H1 (cell line): ENCODE data around the gene UGT1A9. TPM values are rescaled to one million over a fixed set of nuclear protein-coding genes. Genes with fewer than 3 reads are reported as not detected.

Experiments
- CTCF ChIA-PET: fragments of 300-600 bp; sonication (Branson Sonifier 250); formaldehyde crosslinking; loops from one replicate; lab custom pipeline; 2021; ENCODE audit not compliant: partially characterized antibody; lab: Charles Lee
- POLR2A ChIA-PET: fragments of 300-600 bp; sonication (Branson Sonifier 250); formaldehyde crosslinking; loops from one replicate; lab custom pipeline; 2021; ENCODE audit warnings: inconsistent platforms; ENCODE audit not compliant: partially characterized antibody; lab: Charles Lee
- DNase-seq, 2 experiments: peaks; one replicate each; pipeline versions ENCODE4 v3.0.0 to v3.0.0-alpha.2; 2010 to 2022; ENCODE audit warnings: low spot score in 2 of 2, low read depth in 1 of 2, mixed read lengths in 1 of 2
- FAIRE-seq: peaks from 2 replicates; lab custom pipeline; 2011; peaks lifted over from hg19 to GRCh38; lab: Jason Lieb, UNC
- H2AFZ ChIP-seq: 2 replicates; pipeline ENCODE4 v1.8.1; 2012; ENCODE audit warnings: low read length, inconsistent platforms
- H2AK5ac ChIP-seq: 2 replicates; pipeline ENCODE4 v1.6.1; 2013; ENCODE audit warnings: low read depth, low read length
- H2BK120ac ChIP-seq: replicated peaks from 2 replicates; pipeline ENCODE3; 2013; ENCODE audit warnings: low read depth, low read length, inconsistent platforms
- H2BK12ac ChIP-seq: 2 replicates; pipeline ENCODE4 v1.6.1; 2013; ENCODE audit warnings: low read depth, low read length
- H2BK15ac ChIP-seq: 2 replicates; pipeline ENCODE4 v1.6.1; 2013; ENCODE audit warnings: low read length
- H2BK20ac ChIP-seq: 2 replicates; pipeline ENCODE4 v1.6.1; 2013; ENCODE audit warnings: low read length
- H2BK5ac ChIP-seq: 2 replicates; pipeline ENCODE4 v1.6.1; 2013; ENCODE audit warnings: low read depth, low read length
- H3K14ac ChIP-seq: 2 replicates; pipeline ENCODE4 v1.6.1; 2013; ENCODE audit warnings: inconsistent platforms; ENCODE audit not compliant: insufficient read length
- H3K18ac ChIP-seq: 2 replicates; pipeline ENCODE4 v1.6.1; 2013; ENCODE audit warnings: low read length; ENCODE audit errors: extremely low read depth
- H3K23ac ChIP-seq: 2 replicates; pipeline ENCODE4 v1.6.1; 2013; ENCODE audit warnings: inconsistent platforms; ENCODE audit not compliant: insufficient read length
- H3K23me2 ChIP-seq: 2 replicates; pipeline ENCODE4 v1.6.1; 2013; ENCODE audit warnings: low read depth, low read length
- H3K27ac ChIP-seq: 2 replicates; pipeline ENCODE4 v1.6.1; 2011; ENCODE audit warnings: low read depth, low read length, inconsistent platforms
- H3K27me3 ChIP-seq, 4 experiments: replicated peaks in 1 of 4; 1 replicate in 1 of 4; 2 replicates in 3 of 4; pipeline versions ENCODE4 v1.6.1 to v1.8.1; 2011 to 2013; ENCODE audit warnings: low read length in 3 of 4, mild to moderate bottlenecking in 3 of 4, inconsistent platforms in 2 of 4, mixed read lengths in 2 of 4, moderate library complexity in 1 of 4; ENCODE audit not compliant: control insufficient read depth in 3 of 4, insufficient read depth in 3 of 4; ENCODE audit errors: extremely low read depth in 1 of 4
- H3K36me3 ChIP-seq, 4 experiments: 2 replicates each; pipeline versions ENCODE4 v1.6.1 to v1.8.1; 2011 to 2013; ENCODE audit warnings: mild to moderate bottlenecking in 4 of 4, low read length in 3 of 4, moderate library complexity in 2 of 4, control low read depth in 1 of 4, inconsistent platforms in 1 of 4; ENCODE audit not compliant: insufficient read depth in 4 of 4, control insufficient read depth in 2 of 4
- H3K4ac ChIP-seq: replicated peaks from 2 replicates; pipeline ENCODE3; 2013; ENCODE audit warnings: low read length, low read depth, mixed read lengths, inconsistent platforms; ENCODE audit not compliant: insufficient read length
- H3K4me1 ChIP-seq, 4 experiments: replicated peaks in 1 of 4; 1 replicate in 1 of 4; 2 replicates in 3 of 4; pipeline versions ENCODE4 v1.6.1 to v1.8.1; 2011 to 2013; ENCODE audit warnings: low read length in 3 of 4, inconsistent platforms in 2 of 4, mixed read lengths in 1 of 4; ENCODE audit not compliant: insufficient read depth in 4 of 4, control insufficient read depth in 3 of 4
- H3K4me2 ChIP-seq, 2 experiments: 2 replicates each; pipeline versions ENCODE4 v1.6.1 to v1.8.1; 2011 to 2013; ENCODE audit warnings: low read depth in 2 of 2, low read length in 2 of 2, control low read depth in 1 of 2, inconsistent platforms in 1 of 2, mild to moderate bottlenecking in 1 of 2; ENCODE audit not compliant: insufficient read depth in 1 of 2
- H3K4me3 ChIP-seq, 4 experiments: fragments of 200-600, 300-600 bp in 1 of 4; sonication (generic), shearing (Covaris generic), sonication (Bioruptor Twin) in 1 of 4; 2 replicates each; pipeline versions ENCODE4 v1.5.1 to v1.8.1; 2011 to 2016; ENCODE audit warnings: low read length in 4 of 4, low read depth in 3 of 4, control low read depth in 2 of 4, inconsistent platforms in 2 of 4, mild to moderate bottlenecking in 2 of 4, mixed read lengths in 1 of 4, moderate library complexity in 1 of 4; ENCODE audit not compliant: insufficient read depth in 2 of 4; ENCODE audit errors: extremely low read depth in 1 of 4
- H3K56ac ChIP-seq: replicated peaks from 2 replicates; pipeline ENCODE3; 2013; ENCODE audit warnings: low read depth, mild to moderate bottlenecking, mixed read lengths, low read length, inconsistent platforms; ENCODE audit not compliant: insufficient read length
- H3K79me1 ChIP-seq: 2 replicates; pipeline ENCODE4 v1.6.1; 2013; ENCODE audit warnings: low read depth, low read length, control low read depth
- H3K79me2 ChIP-seq, 2 experiments: 2 replicates each; pipeline versions ENCODE4 v1.6.1 to v1.8.1; 2012 to 2013; ENCODE audit warnings: low read length in 2 of 2, mild to moderate bottlenecking in 2 of 2, inconsistent platforms in 1 of 2; ENCODE audit not compliant: insufficient read depth in 2 of 2, control insufficient read depth in 1 of 2
- H3K9ac ChIP-seq, 4 experiments: replicated peaks in 1 of 4; 1 replicate in 1 of 4; 2 replicates in 3 of 4; pipeline versions ENCODE4 v1.6.1 to v1.8.1; 2011 to 2013; ENCODE audit warnings: low read depth in 3 of 4, low read length in 3 of 4, control low read depth in 2 of 4, mild to moderate bottlenecking in 2 of 4, moderate library complexity in 2 of 4, inconsistent platforms in 1 of 4; ENCODE audit errors: extremely low read depth in 1 of 4
- H3K9me3 ChIP-seq, 2 experiments: 2 replicates each; pipeline versions ENCODE4 v1.6.1 to v1.8.1; 2012 to 2013; ENCODE audit warnings: mild to moderate bottlenecking in 2 of 2, moderate library complexity in 2 of 2, control low read depth in 1 of 2, inconsistent platforms in 1 of 2, low read depth in 1 of 2, low read length in 1 of 2, mixed read lengths in 1 of 2; ENCODE audit not compliant: insufficient read depth in 2 of 2
- H4K20me1 ChIP-seq, 2 experiments: replicated peaks in 1 of 2; 2 replicates each; pipeline versions ENCODE3 to v1.8.1; 2011 to 2013; ENCODE audit warnings: inconsistent platforms in 2 of 2, low read length in 2 of 2, mild to moderate bottlenecking in 1 of 2; ENCODE audit not compliant: insufficient read depth in 2 of 2, control insufficient read depth in 1 of 2
- H4K5ac ChIP-seq: 2 replicates; pipeline ENCODE4 v1.6.1; 2013; ENCODE audit warnings: low read length, low read depth, mixed read lengths, inconsistent platforms; ENCODE audit not compliant: insufficient read length
- H4K8ac ChIP-seq: 2 replicates; pipeline ENCODE4 v1.8.0; 2013; ENCODE audit warnings: mild to moderate bottlenecking, moderate library complexity, low read length, inconsistent platforms; ENCODE audit not compliant: insufficient read depth; ENCODE audit errors: extremely low read depth
- H4K91ac ChIP-seq: replicated peaks from 2 replicates; pipeline ENCODE3; 2013; ENCODE audit warnings: low read length, mixed read lengths, inconsistent platforms; ENCODE audit not compliant: insufficient read length
- ATF3 ChIP-seq: IDR thresholded peaks from 2 replicates; pipeline ENCODE4 v1.6.1; 2011; ENCODE audit warnings: low read depth, mild to moderate bottlenecking, low read length; ENCODE audit not compliant: insufficient read depth
- CHD1 ChIP-seq: IDR thresholded peaks from 2 replicates; pipeline ENCODE4 v1.6.1; 2012; ENCODE audit warnings: low read depth, low read length, improper control_type of control experiment
- EZH2 ChIP-seq: fragments of 200-600 bp; sonication (generic); IDR thresholded peaks from 2 replicates; pipeline ENCODE4 v1.7.1; 2012; ENCODE audit warnings: low read depth, mild to moderate bottlenecking, moderate library complexity, low read length, inconsistent platforms; ENCODE audit not compliant: severe bottlenecking
- HDAC2 ChIP-seq, 2 experiments: fragments of 300-600 bp in 1 of 2; sonication (generic) in 1 of 2; IDR thresholded peaks; 2 replicates each; pipeline ENCODE4 v1.6.1; 2011 to 2012; ENCODE audit warnings: low read depth in 2 of 2, low read length in 2 of 2, mild to moderate bottlenecking in 2 of 2, moderate library complexity in 2 of 2, borderline replicate concordance in 1 of 2, inconsistent platforms in 1 of 2
- KDM1A ChIP-seq: fragments of 200-600, 300-600 bp; sonication (generic); IDR thresholded peaks from 2 replicates; pipeline ENCODE4 v1.7.1; 2016; ENCODE audit warnings: mild to moderate bottlenecking, low read length, borderline replicate concordance
- MAX ChIP-seq: IDR thresholded peaks from 2 replicates; pipeline ENCODE4 v1.6.1; 2012; ENCODE audit warnings: inconsistent platforms
- NRF1 ChIP-seq: IDR thresholded peaks from 2 replicates; pipeline ENCODE4 v1.6.1; 2011; ENCODE audit warnings: mild to moderate bottlenecking, low read depth, low read length, improper control_type of control experiment
- POLR2A ChIP-seq, 2 experiments: IDR thresholded peaks; 1 replicate in 1 of 2; 2 replicates in 1 of 2; pipeline ENCODE4 v1.6.1; 2011; ENCODE audit warnings: low read depth in 2 of 2, low read length in 2 of 2, mild to moderate bottlenecking in 2 of 2; ENCODE audit errors: control extremely low read depth in 1 of 2
- RBBP5 ChIP-seq: IDR thresholded peaks from 2 replicates; pipeline ENCODE4 v1.7.1; 2012; ENCODE audit warnings: low read depth, mild to moderate bottlenecking, inconsistent platforms, low read length, moderate library complexity, borderline replicate concordance
- SIRT6 ChIP-seq: IDR thresholded peaks from one replicate; pipeline ENCODE4 v1.7.1; 2012; ENCODE audit warnings: low read length, inconsistent platforms
- TBP ChIP-seq: IDR thresholded peaks from 2 replicates; pipeline ENCODE4 v1.6.1; 2011; ENCODE audit warnings: low read depth, low read length, improper control_type of control experiment
- TCF12 ChIP-seq: IDR thresholded peaks from 2 replicates; pipeline ENCODE4 v1.6.1; 2011; ENCODE audit warnings: low read depth, mild to moderate bottlenecking, low read length
- ZNF274 ChIP-seq: IDR thresholded peaks from 2 replicates; pipeline ENCODE4 v1.7.0; 2012; ENCODE audit warnings: low read length, borderline replicate concordance; ENCODE audit errors: extremely low read depth
- WGBS, 2 experiments: shearing (Covaris generic) in 1 of 2; methylation state at CpG; one replicate each; pipeline versions ENCODE4 v1.1.6 to v1.1.7; 2013 to 2015; ENCODE audit warnings: low lambda C conversion rate in 2 of 2, mixed read lengths in 2 of 2, inconsistent platforms in 1 of 2, low coverage in 1 of 2, missing lambda C conversion rate in 1 of 2; ENCODE audit not compliant: insufficient replicate concordance in 2 of 2, insufficient coverage in 1 of 2, insufficient read length in 1 of 2; ENCODE audit errors: extremely low coverage in 1 of 2, missing lambda C conversion rate in 1 of 2; 5-methylcytosine and 5-hydroxymethylcytosine counted together
- polyA plus RNA-seq, 7 experiments: library from polyadenylated mRNA; depleted of rRNA in 3 of 7; stranded (reverse) in 5 of 7; unstranded in 2 of 7; fragments of >200 nt in 5 of 7; fragments of 200-250 nt in 2 of 7; gene quantifications; 1 replicate in 5 of 7; 2 replicates in 1 of 7; 4 replicates in 1 of 7; pipeline versions ENCODE4 v1.2.1 to v1.2.3, GENCODE V29; 2011 to 2013; ENCODE audit warnings: missing spikeins in 2 of 7, mixed read lengths in 2 of 7
- total RNA-seq: library from RNA; stranded (reverse); fragmentation: NEBNext Ultra II Directional; extraction: Animal tissue kit (Norgen Biotek cat#: 25700); gene quantifications from 2 replicates; pipeline ENCODE4 v1.2.1, GENCODE V29; 2021

The UGT1A9 gene
- total and polyA plus RNA-seq, 2 of the 8 experiments (the other 6 are each of a cell fraction or from before 2014, with no cell fraction given): not detected

DNA sequence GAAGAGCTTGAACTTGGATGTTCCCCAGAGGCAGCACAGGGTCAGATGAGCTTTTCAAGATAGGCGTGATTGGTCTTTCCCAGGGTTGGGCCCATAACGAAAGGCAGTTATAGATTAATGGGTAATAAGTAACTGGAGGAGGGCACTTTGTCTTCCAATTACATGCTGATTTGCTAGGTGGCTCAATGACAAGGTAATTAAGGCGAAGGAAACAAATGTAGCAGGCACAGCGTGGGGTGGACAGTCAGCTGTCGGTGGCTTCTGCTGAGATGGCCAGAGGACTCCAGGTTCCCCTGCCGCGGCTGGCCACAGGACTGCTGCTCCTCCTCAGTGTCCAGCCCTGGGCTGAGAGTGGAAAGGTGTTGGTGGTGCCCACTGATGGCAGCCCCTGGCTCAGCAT lies 46.9 kb downstream of the UGT1A9 start, which contains the start of gene UGT1A4:
Gene UGT1A4 (plus strand): TSS at position 185 of the 400 bp plus-strand sequence. CDS start 85 bp downstream, at position 270.
- Histone ChIP-seq H4K91ac (no peak within 1 kb of the TSS), H3K79me1 (no peaks in the 10 kb centered on the region), H2BK5ac (no peak within 1 kb of the TSS), H3K9ac (no peak within 1 kb of the TSS), H3K18ac (no peak within 1 kb of the TSS), H2BK20ac (no peak within 1 kb of the TSS), H2BK15ac (no peak within 1 kb of the TSS), H3K9me3 (peaks cover 0 to 10% of the 10 kb centered on the region in 2 experiments; a peak in 2 of 4 replicates), H3K56ac (no peak within 1 kb of the TSS), H3K14ac (no peak within 1 kb of the TSS), H3K4me1 (no peaks in the 10 kb centered on the region), H4K5ac (no peak within 1 kb of the TSS), H2AFZ (no peak within 1 kb of the TSS), H3K23me2 (no peaks in the 10 kb centered on the region), H3K4me2 (no peak within 1 kb of the TSS), H3K79me2 (no peaks in the 10 kb centered on the region), H3K36me3 (no peaks in the 10 kb centered on the region), H3K27me3 (no peaks in the 10 kb centered on the region), H2BK12ac (no peak within 1 kb of the TSS), H3K27ac (no peak within 1 kb of the TSS), H3K23ac (no peak within 1 kb of the TSS), H4K8ac (no peak within 1 kb of the TSS), H4K20me1 (no peaks in the 10 kb centered on the region), H3K4ac (no peak within 1 kb of the TSS), H2AK5ac (no peak within 1 kb of the TSS), H3K4me3 (no peak within 1 kb of the TSS), H2BK120ac (no peak within 1 kb of the TSS)
- POLR2A ChIA-PET: no interaction called here
- TF ChIP-seq EZH2: no peak
- TF ChIP-seq SIRT6: no peak
- no peak for TF ChIP-seq RBBP5
- TF ChIP-seq NRF1: no peak
- no peak for TF ChIP-seq MAX
- TF ChIP-seq HDAC2 (IDR thresholded peaks at IDR 0.05; ENCODE audit: borderline replicate concordance in 1 of 2, low read depth in 2 of 2, low read length in 2 of 2): no peak
- TF ChIP-seq ATF3: no peak
- no peak for TF ChIP-seq TBP
- TF ChIP-seq KDM1A: no peak
- TF ChIP-seq CHD1: no peak
- no peak for TF ChIP-seq ZNF274
- TF ChIP-seq TCF12: no peak
- no peak for TF ChIP-seq POLR2A (IDR thresholded peaks at IDR 0.05; ENCODE audit: control extremely low read depth in 1 of 2, low read depth in 2 of 2, low read length in 2 of 2)
- no peak for FAIRE-seq
- DNase-seq: no peak
- 86% methylated on average over 7 of the region's 7 CpGs; no CpG with 5 or more reads in 1 of the 2 experiments for WGBS, 2 experiments
- CTCF ChIA-PET: no interaction called here
